Activated CD8-positive, alpha-beta memory T cell treated with anti-CD3 and anti-CD28 coated beads, Interleukin-2, amount 50 U/mL, for 48 hours (primary cell): ENCODE measurements around the gene SAMD10.
"Not testable (repeated sequence)": the region's sequence is repeated elsewhere in the genome, so short reads cannot be mapped to it uniquely, and the experiment has no call there.

Source experiments
- DNase-seq: peaks from one replicate; pipeline ENCODE4 v3.0.0-alpha.2; 2020

SAMD10 gene

DNA sequence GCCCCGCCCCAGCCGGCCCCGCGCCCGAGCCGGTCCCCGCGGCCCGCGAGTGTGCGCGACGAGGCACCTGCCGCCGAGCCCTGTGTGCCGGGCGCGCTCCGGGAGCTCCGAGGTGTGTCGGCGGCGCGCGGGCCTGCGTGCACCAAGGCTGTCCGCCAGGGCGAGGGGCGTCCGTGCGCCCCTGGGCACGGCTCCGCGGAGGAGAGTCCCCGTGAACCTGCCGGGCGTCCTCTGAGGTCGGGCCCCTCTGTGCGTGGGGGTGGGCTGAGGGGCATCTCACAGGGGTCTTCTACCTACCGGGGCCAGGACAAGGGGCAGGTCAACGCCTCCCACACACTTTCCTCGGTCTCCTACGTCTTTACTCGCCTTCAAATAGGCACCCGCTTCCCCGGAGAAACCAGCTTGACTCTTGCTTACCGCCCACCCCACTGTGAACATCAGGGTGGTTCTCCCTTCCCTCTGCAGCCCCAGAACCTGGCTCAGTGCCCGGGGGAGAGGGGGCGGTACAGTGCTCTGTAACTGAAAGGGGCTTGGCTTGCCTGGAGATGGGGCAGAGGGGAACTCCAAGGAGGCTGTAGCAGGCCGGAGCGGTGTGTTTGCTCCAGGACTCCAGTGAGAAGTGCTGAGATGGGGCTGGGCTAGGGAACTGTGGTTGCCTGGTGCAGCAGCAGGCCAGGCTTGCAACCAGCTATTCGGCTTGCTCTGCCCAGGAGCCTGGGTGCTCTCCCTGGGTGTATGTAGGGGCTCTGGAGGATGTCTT lies at the start of gene SAMD10:
Gene SAMD10, minus strand, starts transcription at position 86 of the 760 bp plus-strand sequence. CDS start 175 bp downstream, outside the sequence.
- peak; percentile 92 for DNase-seq

GRCh38 chr20:64027981-64028685 lies 48.7 kb upstream of the SAMD10 start:
- no peak for DNase-seq

DNA sequence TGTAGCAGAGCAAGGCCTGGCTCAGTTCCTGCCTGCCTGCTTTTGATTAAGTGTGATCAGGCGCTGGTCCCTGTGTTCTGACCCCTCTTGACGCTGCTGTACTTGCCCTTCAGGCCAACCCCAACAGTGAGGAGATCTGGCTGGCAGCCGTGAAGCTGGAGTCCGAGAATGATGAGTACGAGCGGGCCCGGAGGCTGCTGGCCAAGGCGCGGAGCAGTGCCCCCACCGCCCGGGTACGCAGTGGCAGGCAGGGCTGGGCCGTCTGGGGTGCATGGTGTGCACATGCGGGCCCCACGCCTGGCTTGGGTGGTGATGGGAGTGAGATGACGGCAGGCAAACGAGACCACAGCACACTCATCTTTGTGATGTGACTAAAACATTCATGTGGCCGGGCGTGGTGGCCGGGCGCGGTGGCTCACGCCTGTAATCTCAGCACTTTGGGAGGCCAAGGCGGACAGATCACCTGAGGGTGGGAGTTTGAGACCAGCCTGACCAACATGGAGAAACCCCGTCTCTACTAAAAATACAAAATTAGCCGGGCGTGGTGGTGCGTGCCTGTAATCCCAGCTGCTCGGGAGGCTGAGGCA lies 46.5 kb upstream of the SAMD10 start:
- DNase-seq = no peak

GRCh38 chr20:64025101-64025825 lies 45.8 kb upstream of the SAMD10 start:
- no peak for DNase-seq

DNA sequence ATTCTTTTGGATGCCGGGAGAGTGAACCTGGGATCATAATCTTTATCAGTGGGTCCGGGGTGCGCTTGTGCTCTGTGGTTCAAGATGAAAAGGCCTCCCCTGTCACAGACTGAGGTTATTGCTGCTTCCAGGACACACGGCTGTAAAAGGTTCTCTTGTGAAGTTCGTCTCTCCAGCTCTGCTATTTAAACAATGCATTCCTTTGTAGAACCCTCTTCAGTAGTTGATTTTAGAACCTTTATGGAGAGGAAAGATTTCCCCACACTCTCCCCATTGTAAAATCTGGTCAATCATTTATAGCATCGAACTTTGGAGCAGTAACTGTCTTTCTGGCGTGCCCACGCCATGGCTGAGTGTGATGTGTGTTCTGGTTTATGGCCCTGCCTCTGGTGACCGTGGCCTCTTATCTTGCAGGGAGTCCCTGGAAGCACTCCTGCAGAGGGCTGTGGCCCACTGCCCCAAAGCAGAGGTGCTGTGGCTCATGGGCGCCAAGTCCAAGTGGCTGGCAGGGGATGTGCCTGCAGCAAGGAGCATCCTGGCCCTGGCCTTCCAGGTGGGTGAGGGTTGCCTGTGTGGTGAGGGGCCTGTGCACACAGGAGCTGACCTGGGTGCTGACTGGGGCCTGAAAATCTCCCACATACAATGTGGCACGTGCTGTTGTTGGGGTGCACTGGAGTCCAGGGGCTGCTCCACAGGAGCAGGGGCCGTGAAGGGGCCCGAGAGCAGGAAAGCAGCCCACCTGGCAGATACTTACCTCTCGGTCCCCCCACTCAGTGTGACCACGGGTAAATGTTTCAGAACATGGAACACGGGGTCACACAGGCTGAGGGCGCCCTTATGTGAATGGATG lies 44.9 kb upstream of the SAMD10 start:
- DNase-seq = no peak

- no peak for DNase-seq
These were observed 44.1 kb upstream of the SAMD10 start for GRCh38 chr20:64023361-64024140.

DNA sequence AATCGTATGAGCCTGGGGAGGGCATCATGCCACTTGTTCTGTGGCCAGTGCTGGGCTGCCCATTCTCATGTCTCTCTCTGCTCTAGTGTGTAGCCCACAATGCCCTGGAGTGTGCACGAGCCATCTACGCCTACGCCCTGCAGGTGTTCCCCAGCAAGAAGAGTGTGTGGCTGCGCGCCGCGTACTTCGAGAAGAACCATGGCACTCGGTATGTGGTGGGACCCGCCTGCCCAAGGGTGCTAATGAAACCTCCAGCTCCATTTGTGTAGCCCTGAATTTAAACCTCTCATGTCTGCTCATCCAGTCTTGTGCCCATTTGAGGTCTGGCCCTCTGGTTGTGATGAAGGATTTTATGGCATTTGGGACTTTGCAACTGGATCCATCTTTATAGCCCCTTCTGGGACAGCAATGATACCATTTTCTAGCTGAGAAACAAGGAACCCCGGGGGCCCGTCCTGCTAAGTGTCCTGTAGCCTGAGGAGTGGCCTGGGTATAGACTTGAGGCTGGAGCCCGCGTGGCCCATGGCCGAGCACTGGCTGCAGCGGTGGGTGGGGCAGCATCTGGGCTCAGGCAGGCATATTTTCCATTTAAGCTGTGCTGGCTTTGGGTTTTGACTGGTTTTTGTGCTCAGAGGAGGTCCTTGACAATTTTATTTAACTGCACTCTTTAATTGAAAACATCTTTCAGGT lies 43.4 kb upstream of the SAMD10 start:
- DNase-seq = no peak

- no peak for DNase-seq
These were observed 41.9 kb upstream of the SAMD10 start for GRCh38 chr20:64021124-64021975.

GRCh38 chr20:64015635-64016034 lies 36.2 kb upstream of the SAMD10 start:
- no peak for DNase-seq

GRCh38 chr20:64012385-64013154 lies 33.1 kb upstream of the SAMD10 start:
- not testable (repeated sequence) for DNase-seq

DNA sequence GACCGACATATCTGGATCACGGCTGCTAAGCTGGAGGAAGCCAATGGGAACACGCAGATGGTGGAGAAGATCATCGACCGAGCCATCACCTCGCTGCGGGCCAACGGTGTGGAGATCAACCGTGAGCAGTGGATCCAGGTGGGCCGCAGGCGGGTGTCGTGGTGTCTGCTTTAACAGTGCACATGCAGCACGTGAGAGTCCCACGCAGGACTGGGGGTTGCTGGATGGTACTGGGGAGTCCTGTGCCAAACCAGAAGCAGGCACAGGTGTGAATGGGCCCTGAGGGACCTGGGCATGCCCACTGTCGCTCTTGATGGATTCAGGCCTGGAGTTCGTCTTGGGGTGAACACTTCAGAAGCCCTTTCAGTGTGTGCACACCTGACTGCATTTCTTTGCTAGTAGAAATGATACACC lies 31.9 kb upstream of the SAMD10 start:
- DNase-seq = no peak

- DNase-seq = no peak
These were observed 31.3 kb upstream of the SAMD10 start for GRCh38 chr20:64010711-64011237.

DNA sequence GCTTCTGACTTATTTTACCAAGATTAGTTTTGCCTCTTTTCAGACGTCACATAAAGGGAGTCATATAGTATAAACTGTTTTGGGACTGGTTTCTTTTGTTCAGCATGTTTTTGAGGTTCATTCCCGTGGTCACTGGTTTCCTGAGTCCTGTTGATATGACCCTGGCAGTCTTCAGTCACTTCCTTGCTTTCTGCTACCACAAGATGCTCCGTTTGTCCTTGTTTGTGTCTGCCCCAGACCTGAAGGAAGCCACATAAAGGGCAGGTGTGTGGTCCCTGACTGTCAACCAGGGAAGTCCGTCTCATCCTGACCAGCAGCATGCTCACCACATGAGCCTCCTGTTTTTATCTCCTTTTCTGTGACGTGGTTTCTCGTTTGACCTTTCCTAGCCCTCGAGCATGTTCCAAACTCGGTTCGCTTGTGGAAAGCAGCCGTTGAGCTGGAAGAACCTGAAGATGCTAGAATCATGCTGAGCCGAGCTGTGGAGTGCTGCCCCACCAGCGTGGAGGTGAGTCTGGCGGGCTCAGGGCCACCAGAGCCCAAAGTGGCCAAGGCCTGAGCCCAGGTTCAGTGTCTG lies 30.5 kb upstream of the SAMD10 start:
- DNase-seq = no peak

- DNase-seq = no peak
These were observed 27.5 kb upstream of the SAMD10 start for GRCh38 chr20:64006902-64007301.

GRCh38 chr20:64006490-64006889 lies 27.0 kb upstream of the SAMD10 start:
- DNase-seq = no peak

- DNase-seq = no peak
These were observed 26.0 kb upstream of the SAMD10 start for GRCh38 chr20:64005394-64005793.

DNA sequence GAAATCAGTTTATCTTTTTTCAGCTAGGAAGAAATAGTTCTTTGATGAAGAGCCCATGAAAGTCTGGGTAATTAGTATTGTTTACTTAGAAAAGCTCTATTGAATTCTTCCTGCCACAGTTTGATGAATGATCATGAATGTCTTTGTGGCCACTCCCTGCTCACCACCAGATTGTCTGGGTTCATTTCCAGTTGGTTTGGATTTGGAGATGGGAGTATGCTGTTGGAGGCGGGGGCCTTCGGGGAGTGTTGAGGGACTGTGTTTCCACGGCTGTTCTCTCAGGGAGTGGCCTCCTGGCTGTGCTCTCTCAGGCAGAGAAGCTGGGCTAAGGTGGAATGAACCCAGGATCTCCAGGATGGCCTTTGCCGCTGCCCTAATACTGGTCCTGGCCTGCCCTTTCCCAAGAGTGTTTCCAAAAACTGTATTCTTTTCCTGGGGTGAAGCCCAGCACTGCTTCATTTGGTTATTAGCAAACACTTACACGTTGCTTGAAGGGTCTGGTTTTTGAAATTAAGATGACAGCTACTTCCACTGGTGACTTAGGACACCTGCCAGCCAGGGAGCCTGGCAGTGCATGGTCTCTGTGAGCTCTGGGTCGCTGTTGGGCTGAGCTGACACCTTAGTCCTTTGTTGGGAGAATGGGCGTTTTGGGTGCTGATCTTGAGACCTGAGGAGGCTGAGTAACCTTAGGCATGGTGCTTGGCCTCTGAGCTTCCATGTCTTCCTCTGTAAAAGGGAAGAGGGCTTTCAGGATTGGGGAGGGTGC lies 24.7 kb upstream of the SAMD10 start:
- DNase-seq = no peak

DNA sequence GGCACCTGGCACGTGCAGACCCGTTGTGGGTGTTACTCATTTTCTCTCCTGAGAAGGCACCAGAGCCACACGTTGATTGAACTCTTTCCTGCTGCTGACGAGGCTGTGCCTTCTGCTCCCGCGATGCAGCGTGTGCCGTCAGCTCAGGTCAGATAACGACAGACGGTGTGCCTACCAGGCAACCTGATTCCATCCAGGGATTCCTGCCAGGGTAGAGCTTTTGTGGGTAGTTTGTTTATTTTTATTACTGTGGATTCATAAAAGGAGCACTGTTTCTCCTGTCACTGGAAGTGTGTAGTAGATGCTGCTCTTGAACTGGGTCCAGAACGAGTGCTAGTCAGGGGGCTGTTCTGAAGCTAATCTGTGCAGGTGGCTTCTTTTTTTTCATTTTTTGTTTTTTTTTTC lies 22.2 kb upstream of the SAMD10 start:
- no peak for DNase-seq
